Stimulated activated CD8-positive, alpha-beta memory T cell treated with anti-CD3 and anti-CD28 coated beads, Interleukin-4, amount 100 ng/mL, for 48 hours (primary cell): Measurements from ENCODE around the gene LYRM7.
"Not testable (repeated sequence)": the region's sequence is repeated elsewhere in the genome, so short reads cannot be mapped to it uniquely, and the experiment has no call there.

ENCODE experiments used
- DNase-seq: peaks from one replicate; pipeline ENCODE4 v3.0.0-alpha.2; 2020

LYRM7 gene

DNA sequence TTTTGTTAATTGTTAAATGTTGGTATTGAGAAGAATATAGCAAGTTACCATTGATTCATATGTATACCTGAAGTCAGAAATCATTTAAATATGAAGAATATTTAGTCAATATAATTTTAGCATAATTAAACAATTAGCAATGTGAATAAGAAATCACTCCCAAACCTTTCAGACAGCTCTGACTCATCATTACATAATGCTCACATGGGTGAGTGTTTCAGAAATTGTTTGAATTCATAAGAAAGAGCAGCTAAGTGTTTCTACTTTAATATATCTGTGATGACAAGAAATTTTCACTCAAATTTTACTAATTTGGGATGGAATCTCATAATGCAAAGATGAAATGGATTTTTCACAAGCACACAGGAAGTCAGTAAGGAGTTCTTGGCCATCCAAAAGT, 51.1 kb downstream of the LYRM7 start:
- DNase-seq: no peak

DNA sequence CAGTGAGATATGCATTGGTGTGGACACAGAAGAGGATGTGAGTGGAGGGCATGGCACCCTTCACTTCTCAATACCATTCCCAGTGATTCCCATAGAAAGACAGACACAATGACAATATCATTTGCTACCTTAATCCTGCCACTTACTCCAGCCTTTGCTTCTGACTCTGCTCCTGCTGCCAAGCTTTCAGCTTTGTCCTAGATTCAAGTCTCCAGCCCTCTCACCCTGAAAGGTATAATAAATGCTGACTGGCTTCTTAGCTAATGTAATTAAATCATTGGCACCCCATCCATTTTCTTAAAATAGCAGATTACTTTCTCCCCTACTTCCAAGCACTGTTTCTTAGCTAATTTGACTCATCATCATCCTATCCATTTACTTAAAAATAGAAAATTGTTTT, 52.0 kb downstream of the LYRM7 start:
- no peak for DNase-seq

DNA sequence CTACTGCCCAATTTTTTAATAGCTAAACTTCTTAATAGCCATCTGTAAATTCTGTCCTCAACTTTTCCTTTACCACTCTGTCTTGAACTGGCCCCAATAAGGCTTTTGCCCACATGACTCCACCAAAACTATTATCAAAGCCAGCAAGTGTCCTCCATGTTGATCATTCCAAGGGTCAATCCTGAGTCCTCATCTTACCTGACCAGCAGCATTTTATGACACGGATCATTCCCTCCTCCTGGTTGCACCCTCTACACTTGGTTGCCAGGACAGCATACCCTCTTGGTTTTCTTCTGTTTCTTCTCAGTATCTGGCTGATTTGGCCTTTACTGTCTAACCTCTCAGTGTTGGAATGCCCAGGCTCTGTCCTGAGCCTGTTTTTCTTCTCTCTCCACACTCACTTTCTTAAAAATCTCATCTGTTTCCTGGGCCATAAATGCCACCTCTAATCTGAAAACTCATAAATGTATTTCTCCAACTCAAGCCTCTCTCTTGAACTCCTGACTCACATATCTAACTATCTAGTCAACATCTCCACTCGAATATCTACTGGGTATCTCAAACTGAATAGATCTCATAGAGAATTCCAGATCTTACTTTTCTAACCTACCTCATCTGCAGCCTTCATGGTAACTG, 53.1 kb downstream of the LYRM7 start:
- no peak for DNase-seq

DNA sequence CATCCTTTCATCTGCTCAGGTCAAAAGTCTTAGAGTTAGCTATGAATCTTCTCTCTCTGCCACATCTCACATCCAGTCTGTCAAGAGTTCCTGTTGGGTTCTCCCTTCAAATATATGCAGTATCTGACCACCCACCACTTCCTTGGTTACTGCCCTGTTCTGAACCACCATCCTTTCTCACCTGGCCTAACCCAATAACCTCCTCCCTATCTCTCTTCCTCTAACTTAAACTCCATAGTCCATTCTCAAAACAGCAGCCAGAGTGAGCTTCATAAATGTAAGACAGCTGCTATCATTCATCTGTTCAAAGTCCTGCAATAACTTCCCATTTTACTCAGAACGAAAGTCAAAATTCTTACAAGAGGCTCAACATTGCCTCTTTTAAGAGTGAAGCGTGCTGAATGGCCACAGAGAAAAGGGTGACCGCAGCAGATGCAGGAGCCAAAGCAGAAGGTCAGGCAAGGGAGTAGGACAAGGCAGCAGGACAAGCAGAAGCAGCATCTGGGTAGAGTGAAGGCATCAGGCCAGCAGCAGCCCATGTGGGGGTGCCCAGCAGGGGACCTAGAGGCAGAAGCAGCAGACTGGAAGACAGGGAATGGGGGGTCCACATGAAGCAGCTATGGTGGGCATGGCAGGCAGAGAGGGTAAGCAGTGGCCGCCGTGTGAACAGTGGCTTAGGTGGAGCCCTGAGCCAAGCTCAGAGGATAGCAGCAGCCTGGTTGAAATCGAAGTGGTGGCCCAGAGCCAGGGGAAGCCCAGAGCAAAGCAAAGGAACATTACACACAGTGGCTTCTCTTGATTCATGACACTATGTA, 53.9 kb downstream of the LYRM7 start:
- DNase-seq: no peak

DNA sequence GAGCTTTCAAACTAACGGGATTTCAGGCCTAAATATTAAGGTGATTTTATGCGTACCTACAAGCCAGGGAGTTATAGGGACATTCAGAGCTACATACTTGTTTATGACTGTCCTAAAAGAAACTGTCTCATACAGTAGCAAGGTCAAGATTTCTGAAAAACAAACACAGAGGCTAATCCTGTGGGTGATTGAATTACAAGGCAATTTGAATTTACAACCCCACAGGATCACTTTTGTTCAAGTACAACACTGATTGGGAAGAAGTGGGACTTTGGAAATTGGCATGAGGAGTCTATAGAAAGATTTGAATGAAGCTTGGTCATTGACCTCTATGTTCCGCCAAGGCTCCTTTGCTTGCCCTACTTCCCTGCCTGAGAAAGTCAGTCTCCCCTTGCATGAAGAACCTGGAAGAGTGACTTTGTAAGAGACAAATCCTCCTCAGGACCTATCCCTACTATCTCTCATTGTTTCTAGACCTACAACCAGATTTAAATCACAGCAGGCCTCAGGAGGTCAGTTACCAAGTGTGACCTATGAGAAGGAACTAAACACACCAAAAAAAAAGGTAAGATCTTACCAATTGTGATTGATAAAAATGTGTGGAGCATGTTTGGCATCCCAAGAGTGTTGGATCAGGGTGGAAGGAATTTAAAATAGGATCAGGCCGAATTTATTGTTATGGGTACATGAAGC, 54.7 kb downstream of the LYRM7 start:
- no peak for DNase-seq

DNA sequence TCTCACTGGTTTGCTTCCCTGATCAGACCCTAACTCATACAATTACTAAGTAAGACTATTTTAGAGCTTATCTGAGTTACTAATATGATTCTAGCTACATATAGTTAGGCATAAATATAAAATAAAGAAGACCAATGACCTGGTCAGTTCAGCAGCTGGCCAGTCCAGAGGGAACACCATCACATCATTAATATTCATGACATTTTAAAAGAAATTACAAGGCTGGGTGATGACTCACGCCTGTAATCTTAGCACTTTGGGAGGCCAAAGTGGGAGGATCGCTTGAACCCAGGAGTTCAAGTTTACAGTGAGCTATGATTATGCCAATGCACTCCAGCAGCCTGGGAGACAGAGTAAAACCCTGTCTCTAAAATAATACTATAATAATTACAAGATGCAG, 56.2 kb downstream of the LYRM7 start:
- DNase-seq: no peak

DNA sequence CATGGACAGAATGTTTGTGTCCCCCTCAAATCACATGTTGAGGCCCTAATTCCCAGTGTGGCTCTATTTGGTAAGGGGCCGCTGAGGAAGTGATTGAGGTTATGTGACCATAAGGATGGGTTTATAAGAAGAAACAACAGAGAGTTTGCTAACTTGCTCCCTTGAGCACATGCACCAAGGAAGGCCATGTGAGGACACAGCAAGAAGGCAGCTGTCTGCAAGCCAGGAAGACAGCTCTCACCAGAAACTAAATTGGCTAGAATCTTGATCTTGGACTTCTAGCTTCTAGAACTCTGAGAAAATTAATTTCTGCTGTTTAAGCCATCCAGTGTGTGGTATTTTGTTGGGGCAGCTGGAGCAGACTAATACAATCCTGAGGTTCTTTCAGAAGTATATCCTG, 57.9 kb downstream of the LYRM7 start:
- no peak for DNase-seq

DNA sequence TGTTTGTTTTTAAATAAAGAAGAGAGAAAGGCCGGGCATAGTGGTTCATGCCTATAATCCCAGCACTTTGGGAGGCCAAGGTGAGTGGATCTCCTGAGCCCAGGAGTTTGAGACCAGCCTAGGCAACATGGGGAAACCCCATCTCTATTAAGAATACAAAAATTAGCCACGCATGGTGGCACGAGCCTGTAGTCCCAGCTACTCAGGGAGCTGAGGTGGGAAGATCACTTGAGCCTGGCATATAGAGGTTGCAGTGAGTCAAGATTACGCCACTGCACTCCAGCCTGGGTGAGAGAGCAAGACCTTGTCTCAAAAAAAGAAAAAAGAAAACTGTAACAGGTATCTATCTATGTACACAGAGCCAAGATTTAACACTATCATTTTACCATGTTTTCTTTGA, 58.9 kb downstream of the LYRM7 start:
- no peak for DNase-seq

DNA sequence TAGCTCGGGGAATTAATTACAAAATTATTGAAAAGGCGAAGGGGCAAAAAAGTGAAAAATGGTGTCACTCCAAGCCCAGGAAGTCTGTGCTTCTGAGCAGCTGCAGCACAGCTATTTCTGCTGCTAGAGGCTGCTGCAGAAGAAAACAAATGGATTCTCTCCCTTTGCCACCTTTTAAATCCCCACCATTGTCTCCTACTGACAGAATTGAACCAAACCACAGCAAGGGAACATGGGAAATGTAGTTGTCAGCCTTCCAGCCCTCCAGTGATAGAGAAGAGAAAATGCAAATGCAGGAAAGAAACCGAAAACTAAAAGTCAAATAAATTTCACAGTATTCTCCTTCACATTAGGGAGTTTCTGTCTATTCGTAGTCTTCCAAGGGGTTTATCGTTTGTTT, 59.7 kb downstream of the LYRM7 start:
- DNase-seq: no peak

DNA sequence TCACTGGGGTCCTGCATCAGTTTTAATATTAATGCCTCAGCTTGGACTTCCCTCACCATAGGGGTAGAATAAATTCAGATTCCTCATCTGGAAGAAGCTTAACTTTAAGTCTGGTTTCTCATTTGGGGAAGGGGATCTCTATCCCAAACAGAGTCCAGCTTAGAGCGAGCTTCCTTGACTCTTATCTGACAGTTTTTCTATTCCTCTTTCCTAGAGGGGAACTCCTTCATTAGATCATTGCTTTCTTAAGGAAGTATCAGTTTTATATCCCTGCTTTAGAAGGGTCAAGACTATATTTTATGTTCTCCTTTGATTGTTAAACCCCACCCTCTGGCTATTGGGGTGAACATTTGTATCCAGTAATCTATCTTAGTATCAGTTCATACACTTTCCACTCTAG, 68.9 kb downstream of the LYRM7 start:
- no peak for DNase-seq

DNA sequence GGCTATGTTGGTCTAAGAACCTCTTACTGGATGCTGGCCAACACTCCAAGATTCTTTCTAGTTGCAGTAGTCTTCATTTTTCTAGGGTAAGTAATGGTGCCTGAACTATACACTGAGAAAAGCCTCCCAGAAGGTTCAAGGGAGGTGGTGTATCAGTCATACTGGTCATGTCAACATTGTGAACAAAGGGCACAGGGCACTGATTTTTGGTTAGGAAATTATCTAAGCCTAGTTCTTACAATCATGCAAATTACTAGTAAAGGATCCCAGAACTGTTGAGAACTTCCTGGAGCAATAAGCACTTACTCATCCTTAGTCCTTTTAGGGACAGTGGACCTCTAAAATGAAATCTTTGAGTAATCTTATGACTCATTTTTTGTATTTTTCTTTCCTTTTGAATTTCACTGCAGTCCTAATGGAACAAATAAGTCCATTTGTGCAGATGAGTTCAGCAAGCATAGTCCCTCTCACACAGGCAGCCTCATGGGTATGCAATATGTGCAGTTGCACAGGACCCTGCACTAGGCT, 72.0 kb downstream of the LYRM7 start:
- no peak for DNase-seq

DNA sequence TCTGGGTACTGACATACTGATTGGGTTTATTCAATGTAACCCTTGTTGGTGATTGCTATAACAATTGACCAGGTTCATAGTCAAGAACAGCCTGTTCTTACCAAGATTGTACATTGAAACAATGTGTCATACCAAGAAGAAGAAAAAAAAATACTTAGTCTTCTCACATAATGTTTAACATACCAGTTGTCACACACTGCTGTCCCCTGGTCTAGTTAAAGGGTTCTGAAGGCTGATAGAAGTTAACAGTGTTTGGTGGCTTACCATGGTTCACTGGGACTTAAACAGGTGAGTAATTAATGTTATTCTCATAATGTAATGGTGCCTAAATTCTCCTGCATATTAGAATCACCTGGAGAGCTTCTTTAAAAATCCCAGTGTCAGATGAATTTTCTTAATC, 74.6 kb downstream of the LYRM7 start:
- DNase-seq: no peak

DNA sequence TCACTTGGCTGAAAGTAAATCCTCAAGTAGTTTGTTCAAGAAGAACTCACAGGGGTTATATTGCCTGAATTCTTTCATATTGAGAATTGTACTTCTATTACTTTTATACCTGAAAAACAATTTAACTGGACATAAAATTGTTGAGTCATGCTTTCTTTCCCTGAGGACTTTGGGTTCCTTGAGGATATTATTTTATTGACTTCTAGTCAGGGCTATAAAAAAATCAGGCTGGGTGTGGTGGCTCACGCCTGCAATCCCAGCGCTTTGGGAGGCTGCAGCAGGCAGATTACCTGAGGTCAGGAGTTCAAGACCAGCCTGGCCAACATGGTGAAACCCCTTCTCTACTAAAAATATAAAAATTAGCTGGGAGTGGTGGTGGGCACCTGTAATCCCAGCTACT, 75.2 kb downstream of the LYRM7 start:
- DNase-seq: no peak

DNA sequence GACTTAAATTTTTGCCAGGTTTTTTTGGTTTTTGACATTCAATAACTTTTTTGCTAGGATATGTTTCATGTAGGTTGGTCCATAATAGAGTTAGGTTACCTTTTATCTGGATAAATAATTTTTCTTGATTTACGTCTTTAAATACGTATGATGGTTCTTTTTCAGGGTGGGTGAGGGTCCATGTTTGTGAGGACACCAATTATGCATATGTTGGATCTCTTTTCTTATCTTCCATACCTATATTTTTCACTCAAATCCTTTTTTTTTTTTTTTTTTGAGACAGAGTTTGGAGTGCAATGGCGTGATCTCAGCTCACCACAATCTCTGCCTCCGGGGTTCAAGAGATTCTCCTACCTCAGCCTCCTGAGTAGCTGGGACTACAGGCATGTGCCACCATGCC, 75.8 kb downstream of the LYRM7 start:
- DNase-seq: no peak

DNA sequence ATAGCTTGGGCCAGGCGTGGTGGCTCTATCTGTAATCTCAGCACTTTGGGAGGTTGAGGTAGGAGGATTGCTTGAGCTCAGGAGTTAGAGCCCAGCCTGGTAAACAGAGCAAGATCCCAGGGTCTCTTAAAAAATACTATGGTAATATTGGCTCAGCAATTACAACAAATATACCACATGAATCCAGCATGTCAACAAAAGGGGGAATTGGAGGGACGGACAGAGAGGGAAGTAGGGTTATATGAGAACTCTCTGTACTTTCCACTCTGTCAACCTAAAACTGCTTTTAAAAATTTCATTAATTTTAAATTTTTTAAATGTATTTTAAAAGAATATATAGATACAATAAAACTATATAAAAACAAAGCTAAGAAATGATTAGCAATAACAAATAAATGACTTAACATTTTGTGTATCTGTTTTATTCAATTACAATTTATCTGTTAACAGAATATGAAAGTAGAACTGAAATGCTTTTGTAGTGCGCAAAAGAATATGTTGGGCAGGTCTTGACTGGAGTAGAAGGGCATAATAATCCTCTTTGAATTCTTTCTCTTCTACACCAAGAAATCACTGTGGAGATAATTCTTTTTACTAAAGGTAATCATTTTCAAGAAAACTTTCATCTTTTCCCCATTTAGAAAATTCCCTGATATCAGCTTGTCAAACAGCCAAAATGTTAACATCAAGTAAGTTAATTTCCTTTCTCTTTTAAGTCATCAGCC, 80.2 kb downstream of the LYRM7 start:
- no peak for DNase-seq

DNA sequence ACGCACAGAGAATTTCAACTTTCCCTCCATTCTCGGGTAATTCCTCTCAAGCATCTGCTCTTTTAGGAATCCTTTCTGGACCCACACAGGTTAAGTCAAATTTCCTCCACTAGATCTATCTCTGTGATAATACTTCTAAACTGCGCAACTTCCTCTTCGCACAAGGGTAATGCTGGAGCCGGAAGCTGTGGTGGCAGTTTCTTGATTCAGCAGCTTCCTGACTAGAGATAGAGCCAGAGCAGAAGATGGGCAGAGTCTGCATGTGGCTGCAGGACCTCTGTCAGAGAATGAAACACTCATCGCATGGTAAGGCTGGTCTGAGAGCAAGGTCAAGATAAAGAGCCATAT, 82.1 kb downstream of the LYRM7 start:
- DNase-seq: peak; percentile 79

DNA sequence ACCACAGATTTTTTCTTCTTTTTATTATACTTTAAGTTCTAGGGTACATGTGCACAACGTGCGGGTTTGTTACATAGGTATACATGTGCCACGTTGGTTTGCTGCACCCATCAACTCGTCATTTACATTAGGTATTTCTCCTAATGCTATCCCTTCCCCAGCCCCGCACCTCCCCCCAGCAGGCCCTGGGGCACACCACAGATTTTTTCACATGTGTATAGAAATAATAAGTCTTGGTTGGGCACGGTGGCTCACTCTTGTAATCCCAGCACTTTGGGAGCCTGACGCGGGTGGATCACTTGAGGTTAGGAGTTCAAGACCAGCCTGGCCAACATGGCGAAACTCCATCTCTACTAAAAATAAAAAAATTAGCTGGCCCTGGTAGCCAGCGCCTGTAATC, 83.3 kb downstream of the LYRM7 start:
- not testable (repeated sequence) for DNase-seq

DNA sequence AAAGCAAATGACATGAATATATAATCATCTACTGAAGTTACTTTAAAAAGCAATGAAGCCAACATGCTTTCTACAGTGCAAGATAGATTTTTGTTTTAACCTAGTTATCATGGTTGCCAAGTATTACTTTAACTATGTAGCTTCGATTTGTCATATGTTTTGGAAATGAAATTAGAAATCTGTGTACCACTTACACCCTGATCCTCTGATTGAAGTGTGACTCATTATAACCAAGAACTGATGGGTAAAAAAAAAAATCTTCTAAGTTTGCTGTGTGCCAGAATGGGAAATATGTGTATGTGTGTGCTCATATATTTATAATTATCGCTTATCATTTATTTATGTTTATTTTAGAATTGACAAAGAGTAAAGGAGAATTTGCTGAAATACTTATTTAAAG, 84.0 kb downstream of the LYRM7 start:
- DNase-seq: no peak
